ENCODE measurements around the gene ATP10A. TPM values are rescaled to one million over a fixed set of nuclear protein-coding genes. Genes with fewer than 3 reads are reported as not detected.

The ATP10A gene
- total RNA-seq, 1 experiment from 2014 or later: 2.1 TPM

DNA sequence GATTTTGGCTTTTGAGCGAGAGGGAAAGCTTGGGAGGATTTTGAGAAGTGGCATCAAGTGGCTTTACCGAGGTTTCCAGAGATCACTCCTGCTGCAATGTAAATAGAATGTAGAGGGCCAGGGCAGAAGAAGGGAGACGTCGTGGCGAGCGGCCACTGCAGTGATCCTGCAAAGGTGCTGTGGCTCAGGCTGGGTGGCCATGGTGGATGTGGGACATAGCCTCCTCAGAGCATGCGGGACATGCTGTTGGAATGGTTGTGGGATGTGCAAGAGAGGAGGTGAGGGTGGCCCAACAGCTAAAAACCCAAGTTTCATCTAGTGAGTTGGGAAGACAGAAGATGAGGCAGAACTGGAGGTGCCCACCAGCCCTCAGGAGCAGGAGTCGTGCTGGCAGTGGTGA, 3.1 kb upstream of the ATP10A start:
- Mint-ChIP-seq H3K27ac (no peak overlapping the region), H3K4me3 (no peak overlapping the region), H3K36me3 (no peaks in the 10 kb centered on the region), H3K4me1 (peaks cover 13% of the 10 kb centered on the region), H3K9me3 (no peaks in the 10 kb centered on the region), H3K27me3 (ENCODE audit: low read depth) (peaks cover 45% of the 10 kb centered on the region)
- POLR2A ChIA-PET: no interaction called here
- TF ChIP-seq IRF2 (CRISPR knock-in tag; IDR thresholded peaks at IDR 0.05; ENCODE audit: borderline replicate concordance, low read depth): no peak
- no peak for TF ChIP-seq ZNF416 (CRISPR knock-in tag; IDR thresholded peaks at IDR 0.05)
- TF ChIP-seq, protein P1, sequence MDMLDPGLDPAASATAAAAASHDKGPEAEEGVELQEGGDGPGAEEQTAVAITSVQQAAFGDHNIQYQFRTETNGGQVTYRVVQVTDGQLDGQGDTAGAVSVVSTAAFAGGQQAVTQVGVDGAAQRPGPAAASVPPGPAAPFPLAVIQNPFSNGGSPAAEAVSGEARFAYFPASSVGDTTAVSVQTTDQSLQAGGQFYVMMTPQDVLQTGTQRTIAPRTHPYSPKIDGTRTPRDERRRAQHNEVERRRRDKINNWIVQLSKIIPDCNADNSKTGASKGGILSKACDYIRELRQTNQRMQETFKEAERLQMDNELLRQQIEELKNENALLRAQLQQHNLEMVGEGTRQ (CRISPR knock-in tag; IDR thresholded peaks at IDR 0.05): no peak
- no peak for TF ChIP-seq ELF4 (CRISPR knock-in tag; IDR thresholded peaks at IDR 0.05; ENCODE audit: low read depth)
- no peak for TF ChIP-seq MYBL2 (CRISPR knock-in tag; IDR thresholded peaks at IDR 0.05)
- no peak for TF ChIP-seq ZNF396 (CRISPR knock-in tag; IDR thresholded peaks at IDR 0.05; ENCODE audit: borderline replicate concordance)
- no peak for TF ChIP-seq ZNF219 (CRISPR knock-in tag; IDR thresholded peaks at IDR 0.05; ENCODE audit: borderline replicate concordance)
- TF ChIP-seq, protein P2, sequence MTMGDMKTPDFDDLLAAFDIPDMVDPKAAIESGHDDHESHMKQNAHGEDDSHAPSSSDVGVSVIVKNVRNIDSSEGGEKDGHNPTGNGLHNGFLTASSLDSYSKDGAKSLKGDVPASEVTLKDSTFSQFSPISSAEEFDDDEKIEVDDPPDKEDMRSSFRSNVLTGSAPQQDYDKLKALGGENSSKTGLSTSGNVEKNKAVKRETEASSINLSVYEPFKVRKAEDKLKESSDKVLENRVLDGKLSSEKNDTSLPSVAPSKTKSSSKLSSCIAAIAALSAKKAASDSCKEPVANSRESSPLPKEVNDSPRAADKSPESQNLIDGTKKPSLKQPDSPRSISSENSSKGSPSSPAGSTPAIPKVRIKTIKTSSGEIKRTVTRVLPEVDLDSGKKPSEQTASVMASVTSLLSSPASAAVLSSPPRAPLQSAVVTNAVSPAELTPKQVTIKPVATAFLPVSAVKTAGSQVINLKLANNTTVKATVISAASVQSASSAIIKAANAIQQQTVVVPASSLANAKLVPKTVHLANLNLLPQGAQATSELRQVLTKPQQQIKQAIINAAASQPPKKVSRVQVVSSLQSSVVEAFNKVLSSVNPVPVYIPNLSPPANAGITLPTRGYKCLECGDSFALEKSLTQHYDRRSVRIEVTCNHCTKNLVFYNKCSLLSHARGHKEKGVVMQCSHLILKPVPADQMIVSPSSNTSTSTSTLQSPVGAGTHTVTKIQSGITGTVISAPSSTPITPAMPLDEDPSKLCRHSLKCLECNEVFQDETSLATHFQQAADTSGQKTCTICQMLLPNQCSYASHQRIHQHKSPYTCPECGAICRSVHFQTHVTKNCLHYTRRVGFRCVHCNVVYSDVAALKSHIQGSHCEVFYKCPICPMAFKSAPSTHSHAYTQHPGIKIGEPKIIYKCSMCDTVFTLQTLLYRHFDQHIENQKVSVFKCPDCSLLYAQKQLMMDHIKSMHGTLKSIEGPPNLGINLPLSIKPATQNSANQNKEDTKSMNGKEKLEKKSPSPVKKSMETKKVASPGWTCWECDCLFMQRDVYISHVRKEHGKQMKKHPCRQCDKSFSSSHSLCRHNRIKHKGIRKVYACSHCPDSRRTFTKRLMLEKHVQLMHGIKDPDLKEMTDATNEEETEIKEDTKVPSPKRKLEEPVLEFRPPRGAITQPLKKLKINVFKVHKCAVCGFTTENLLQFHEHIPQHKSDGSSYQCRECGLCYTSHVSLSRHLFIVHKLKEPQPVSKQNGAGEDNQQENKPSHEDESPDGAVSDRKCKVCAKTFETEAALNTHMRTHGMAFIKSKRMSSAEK (CRISPR knock-in tag; IDR thresholded peaks at IDR 0.05; ENCODE audit: borderline replicate concordance): no peak
- TF ChIP-seq, protein P3, sequence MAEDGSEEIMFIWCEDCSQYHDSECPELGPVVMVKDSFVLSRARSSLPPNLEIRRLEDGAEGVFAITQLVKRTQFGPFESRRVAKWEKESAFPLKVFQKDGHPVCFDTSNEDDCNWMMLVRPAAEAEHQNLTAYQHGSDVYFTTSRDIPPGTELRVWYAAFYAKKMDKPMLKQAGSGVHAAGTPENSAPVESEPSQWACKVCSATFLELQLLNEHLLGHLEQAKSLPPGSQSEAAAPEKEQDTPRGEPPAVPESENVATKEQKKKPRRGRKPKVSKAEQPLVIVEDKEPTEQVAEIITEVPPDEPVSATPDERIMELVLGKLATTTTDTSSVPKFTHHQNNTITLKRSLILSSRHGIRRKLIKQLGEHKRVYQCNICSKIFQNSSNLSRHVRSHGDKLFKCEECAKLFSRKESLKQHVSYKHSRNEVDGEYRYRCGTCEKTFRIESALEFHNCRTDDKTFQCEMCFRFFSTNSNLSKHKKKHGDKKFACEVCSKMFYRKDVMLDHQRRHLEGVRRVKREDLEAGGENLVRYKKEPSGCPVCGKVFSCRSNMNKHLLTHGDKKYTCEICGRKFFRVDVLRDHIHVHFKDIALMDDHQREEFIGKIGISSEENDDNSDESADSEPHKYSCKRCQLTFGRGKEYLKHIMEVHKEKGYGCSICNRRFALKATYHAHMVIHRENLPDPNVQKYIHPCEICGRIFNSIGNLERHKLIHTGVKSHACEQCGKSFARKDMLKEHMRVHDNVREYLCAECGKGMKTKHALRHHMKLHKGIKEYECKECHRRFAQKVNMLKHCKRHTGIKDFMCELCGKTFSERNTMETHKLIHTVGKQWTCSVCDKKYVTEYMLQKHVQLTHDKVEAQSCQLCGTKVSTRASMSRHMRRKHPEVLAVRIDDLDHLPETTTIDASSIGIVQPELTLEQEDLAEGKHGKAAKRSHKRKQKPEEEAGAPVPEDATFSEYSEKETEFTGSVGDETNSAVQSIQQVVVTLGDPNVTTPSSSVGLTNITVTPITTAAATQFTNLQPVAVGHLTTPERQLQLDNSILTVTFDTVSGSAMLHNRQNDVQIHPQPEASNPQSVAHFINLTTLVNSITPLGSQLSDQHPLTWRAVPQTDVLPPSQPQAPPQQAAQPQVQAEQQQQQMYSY (CRISPR knock-in tag; IDR thresholded peaks at IDR 0.05): no peak
- TF ChIP-seq CREM (CRISPR knock-in tag; IDR thresholded peaks at IDR 0.05): no peak
- TF ChIP-seq, protein P4, sequence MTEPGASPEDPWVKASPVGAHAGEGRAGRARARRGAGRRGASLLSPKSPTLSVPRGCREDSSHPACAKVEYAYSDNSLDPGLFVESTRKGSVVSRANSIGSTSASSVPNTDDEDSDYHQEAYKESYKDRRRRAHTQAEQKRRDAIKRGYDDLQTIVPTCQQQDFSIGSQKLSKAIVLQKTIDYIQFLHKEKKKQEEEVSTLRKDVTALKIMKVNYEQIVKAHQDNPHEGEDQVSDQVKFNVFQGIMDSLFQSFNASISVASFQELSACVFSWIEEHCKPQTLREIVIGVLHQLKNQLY (CRISPR knock-in tag; IDR thresholded peaks at IDR 0.05): no peak
- no peak for TF ChIP-seq ZNF263 (CRISPR knock-in tag; IDR thresholded peaks at IDR 0.05; ENCODE audit: low read depth)
- DNase-seq (ENCODE audit: low spot score): no peak
- ATAC-seq: no peak
- CTCF ChIA-PET: interaction anchor here (2.2 kb wide), 1 partner anchor 83 kb away, joined by 5 read pairs; no protein-coding TSS in a partner anchor

DNA sequence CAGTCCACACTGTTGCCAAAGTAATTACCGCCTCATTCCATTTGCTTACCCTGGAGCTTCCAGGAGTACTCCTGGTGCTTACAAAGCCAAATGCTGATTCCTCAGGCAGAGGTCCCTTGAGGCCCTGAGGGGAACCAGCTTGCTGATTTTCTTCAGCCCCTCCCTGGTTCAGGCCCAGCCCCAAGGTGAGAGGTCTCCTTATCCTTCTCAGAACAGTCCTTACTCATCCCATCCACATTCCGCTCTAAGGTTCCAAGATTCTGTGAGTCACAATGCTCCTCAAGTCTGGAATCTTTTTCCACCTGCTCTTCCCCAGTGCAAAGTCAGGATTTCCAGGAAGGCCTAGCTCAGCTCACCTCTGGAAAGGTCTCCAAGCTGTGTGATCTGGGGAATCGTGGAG, 1.8 kb upstream of the ATP10A start:
- no peak for ATAC-seq
- CTCF ChIA-PET: interaction anchor here (1.0 kb wide), 2 partner anchors 38 to 82 kb away, joined by 3 read pairs; no protein-coding TSS in a partner anchor

More for the DNA sequence above, 1.8 kb upstream of the ATP10A start:
- H3K36me3 Mint-ChIP-seq: no peaks in the 10 kb centered on the region
- 0 out of 2 replicates have a peak overlapping the region, but pooled peaks have one; percentile 31 for H3K4me3 Mint-ChIP-seq
- DNase-seq (ENCODE audit: low spot score): no peak
- H3K4me1 Mint-ChIP-seq: peaks cover 13% of the 10 kb centered on the region
- no peaks in the 10 kb centered on the region for H3K9me3 Mint-ChIP-seq
- no peak overlapping the region for H3K27ac Mint-ChIP-seq
- peaks cover 57% of the 10 kb centered on the region for H3K27me3 Mint-ChIP-seq (ENCODE audit: low read depth)
- TF ChIP-seq CREB1 (CRISPR knock-in tag; IDR thresholded peaks at IDR 0.05): no peak
- POLR2A ChIA-PET: no interaction called here

Measured in WTC11 (cell line).